GM18858 (cell line): ENCODE results near the gene STAT4.
"Not testable (repeated sequence)": the region's sequence is repeated elsewhere in the genome, so short reads cannot be mapped to it uniquely, and the experiment has no call there.

ENCODE experiments used
- ATAC-seq: cut with Tn5 transposase; IDR thresholded peaks from one replicate; pipeline ENCODE4 v1.9.1; 2021; ENCODE audit not compliant: unreplicated experiment

STAT4 gene

GRCh38 chr2:190997526-190998113 lies 153.2 kb downstream of the STAT4 start:
- ATAC-seq, result no peak

DNA sequence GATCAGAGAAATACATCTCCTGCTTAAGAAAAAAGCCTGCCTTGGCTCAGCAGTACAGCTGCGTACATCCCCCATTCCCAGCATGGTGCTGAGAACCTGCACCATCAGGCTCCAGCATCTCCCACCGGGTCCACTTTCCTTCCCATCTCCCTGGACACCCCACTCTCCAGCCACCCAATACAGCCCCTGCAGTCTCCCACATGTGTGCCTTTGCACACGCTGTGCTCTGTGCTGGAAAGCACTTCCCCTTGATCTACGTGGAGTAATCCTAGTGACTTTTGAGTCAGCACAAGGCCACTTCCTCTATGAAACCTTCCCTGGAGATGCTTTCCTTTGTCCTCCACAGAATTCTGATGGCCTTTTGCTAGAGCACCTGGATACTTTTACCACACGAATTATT lies 153.8 kb downstream of the STAT4 start:
- ATAC-seq, result no peak

DNA sequence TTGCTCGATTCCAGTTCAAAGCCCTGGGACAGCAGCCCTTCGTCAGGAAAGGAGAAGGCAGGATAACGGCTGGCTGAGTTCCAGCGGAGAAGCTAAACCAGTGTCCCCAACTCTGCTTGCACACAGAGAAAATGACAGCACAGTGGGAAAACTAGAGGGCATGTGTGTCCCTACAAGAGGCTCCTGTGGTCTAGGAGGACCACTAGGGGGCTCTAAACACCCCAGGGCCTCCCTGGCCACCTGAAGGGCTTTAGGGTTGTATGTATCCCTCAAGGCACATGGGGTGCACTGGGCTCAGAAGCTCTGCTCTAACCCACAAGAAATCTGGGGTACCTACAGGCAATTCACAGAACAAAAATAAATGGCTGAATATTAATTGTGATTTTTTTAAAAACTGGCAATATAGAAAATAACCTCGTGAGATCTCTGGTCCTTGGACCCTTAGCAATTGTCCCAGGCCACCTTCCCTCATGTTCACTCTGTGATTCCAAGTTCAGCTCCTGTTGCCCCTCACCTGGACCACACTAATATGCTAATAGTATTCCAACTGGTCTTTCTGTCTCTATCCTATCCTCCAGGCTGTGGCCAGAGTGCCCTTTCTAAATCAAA lies 154.4 kb downstream of the STAT4 start:
- no peak for ATAC-seq

- ATAC-seq, result not testable (repeated sequence)
Measured at GRCh38 chr2:190995315-190995714, 155.5 kb downstream of the STAT4 start.

GRCh38 chr2:190994148-190994547 lies 156.6 kb downstream of the STAT4 start:
- no peak for ATAC-seq

DNA sequence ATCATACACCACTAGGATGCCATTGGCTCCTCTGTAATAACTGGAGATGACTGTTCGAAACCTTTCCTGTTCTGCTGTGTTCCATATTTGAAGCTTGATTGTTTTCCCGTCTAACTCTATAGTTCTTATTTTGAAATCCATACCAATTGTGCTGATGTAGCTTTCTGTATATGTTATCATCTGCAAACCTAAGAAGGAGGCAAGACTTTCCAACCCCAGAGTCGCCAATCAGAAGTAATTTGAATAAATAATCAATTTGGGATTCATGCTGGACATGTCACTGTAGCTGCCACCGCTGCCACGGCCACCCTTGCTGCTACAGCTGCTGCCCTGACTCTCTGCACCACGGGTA lies 157.5 kb downstream of the STAT4 start:
- no peak for ATAC-seq

- ATAC-seq, result no peak
Measured at GRCh38 chr2:190990132-190990531, 160.7 kb downstream of the STAT4 start.

DNA sequence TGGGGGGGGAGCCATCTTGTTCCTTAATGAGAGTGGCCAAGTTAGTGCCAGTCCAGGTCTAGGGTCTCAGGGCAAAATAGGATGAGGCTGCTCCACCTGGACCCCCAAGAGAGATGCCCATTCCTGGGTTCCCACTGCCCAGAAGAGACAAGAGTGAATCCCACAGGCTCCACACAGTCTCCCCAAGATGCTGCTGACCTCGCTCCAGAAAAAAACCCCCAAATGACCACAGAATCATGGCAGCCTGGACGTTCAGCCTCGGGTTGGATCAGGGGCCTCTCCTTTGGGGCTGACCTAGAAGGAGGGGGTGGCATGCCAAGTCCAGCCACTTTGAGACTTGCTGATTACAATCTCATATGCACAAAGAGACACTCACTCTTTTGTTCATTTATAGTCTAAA lies 161.9 kb downstream of the STAT4 start:
- no peak for ATAC-seq

- ATAC-seq, result no peak
Measured at GRCh38 chr2:190987938-190988337, 162.9 kb downstream of the STAT4 start.

- no peak for ATAC-seq
Measured at GRCh38 chr2:190987116-190987515, 163.7 kb downstream of the STAT4 start.

DNA sequence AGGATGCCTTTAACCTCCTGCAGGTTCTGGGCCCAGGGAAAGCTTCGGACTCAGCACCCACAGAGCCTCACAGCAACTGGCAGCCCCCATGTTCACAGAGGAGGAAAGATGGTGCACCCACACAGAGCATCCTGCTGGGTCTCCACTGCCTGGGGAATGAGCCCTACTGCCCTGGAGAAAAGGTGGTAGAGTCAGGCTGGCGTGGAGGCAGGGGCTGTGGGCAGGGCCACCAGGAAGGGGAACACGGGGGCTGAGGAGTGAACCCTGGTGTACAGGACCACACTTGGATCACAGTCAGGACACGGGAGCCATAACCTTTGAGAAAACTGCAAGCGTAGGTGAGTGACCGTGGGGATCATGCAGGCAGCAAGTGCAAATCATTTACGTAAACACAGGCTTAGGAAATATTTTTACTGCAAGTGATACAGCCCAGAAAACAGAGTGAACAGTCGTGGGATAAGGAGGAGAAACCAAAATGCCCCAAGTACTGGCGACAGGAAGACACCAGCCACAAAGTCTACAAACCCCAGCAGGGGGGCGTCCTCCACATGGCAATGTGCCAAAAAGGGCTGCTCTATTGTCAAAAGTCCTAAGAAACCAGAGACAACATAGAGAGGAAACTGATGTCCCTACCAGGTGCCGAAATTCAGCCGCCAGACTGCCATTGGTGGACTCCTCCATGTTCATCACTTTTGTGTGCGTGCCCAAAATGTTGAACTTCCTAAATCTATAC lies 164.4 kb downstream of the STAT4 start:
- no peak for ATAC-seq

- ATAC-seq, result no peak
Measured at GRCh38 chr2:190984595-190984994, 166.2 kb downstream of the STAT4 start.

GRCh38 chr2:190982262-190983034 lies 168.3 kb downstream of the STAT4 start:
- ATAC-seq, result no peak

DNA sequence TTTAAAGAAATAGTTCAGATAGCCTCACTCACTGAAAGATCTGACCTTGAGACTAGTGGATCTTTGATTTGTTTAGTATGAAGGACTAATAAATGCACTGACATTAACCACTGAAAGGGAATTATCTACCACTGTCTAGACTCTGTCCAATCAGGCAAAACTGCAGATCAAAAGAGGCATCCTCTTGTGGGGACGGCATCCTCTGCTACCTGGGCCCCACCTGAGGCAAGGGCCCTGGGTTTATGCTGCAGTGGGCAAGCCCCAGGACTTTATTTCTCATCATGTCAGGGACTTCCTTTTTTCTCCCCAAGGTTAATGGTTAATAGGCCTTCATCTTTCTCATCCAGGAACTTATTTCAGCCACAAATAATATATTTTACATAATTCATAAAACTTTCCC lies 169.1 kb downstream of the STAT4 start:
- no peak for ATAC-seq

DNA sequence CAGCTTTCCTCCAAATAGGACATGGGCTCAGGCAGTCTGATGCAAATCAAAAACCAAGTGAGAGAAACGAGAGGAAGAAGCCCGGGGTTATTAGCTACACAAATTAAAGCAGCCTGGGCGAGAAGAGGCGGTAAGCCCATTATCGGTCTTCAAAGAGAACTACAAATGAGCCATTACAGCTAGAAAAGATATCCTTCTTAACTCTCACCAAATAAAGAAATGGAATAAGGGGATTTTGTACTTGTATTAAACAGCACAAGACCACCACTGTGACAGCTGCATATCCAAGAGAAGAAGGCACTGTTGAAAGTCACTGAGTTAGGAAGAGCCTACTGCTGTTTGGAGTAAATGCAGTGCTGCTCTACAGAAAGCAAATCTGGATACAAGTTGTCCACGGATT lies 169.5 kb downstream of the STAT4 start:
- no peak for ATAC-seq

GRCh38 chr2:190980630-190981209 lies 170.1 kb downstream of the STAT4 start:
- no peak for ATAC-seq

DNA sequence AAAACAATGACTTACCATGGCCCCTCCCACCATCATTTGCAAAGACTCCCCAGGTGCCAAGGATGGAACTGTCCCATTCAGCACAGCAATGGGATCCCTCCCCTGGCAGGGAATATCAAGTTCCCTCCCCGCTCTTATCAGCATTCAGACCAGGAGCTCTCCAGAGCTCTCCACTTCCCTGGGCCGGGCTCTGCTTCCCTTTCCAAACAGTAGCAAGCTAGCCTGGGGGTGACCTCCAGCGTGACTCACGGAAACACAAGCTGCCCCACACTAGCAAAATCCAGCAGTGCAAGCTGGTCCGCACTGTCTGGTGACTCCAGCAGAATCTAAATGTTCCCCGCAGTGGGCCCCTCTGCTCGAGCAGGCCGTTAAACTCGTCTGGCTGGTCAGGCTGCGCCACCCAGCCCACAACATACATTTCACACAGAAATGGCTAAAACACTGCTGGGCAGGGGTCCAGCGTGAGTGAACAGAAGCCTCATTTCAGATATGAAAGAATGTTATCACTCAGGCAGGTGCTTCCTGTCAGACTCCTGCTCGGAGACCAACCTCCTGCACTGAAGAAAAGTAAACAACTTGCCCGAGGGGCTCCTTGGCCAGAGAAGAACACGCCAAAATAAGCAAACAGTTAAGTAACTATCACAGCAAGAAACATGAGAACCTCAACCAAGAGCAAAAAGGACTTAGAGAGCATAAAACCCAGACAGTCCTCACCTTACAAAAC lies 170.7 kb downstream of the STAT4 start:
- no peak for ATAC-seq
